Measurements from ENCODE around the gene NDUFV3.
"Not testable (repeated sequence)": the region's sequence is repeated elsewhere in the genome, so short reads cannot be mapped to it uniquely, and the experiment has no call there.

NDUFV3 gene

GRCh38 chr21:42892582-42892930 is 553 bp upstream of the NDUFV3 start:
- DNase-seq (ENCODE audit: low read depth): no peak
- peak overlapping the region; percentile 68 for H3K4me3 ChIP-seq (ENCODE audit: low read depth, low read length)
- TF ChIP-seq MAX (IDR thresholded peaks at IDR 0.05; ENCODE audit: low read depth, low read length) (no peak; the same call in 1 of the 2 replicates), MYC (IDR thresholded peaks at IDR 0.05; ENCODE audit: low read depth, low read length) (peak; percentile 83; the same call in 1 of the 2 replicates)

GRCh38 chr21:42900446-42900845 is 7.3 kb downstream of the NDUFV3 start:
- TF ChIP-seq CTCF (IDR thresholded peaks at IDR 0.05; ENCODE audit: low read depth, low read length): no peak
- no peak for TF ChIP-seq MAX (IDR thresholded peaks at IDR 0.05; ENCODE audit: low read depth, low read length)
- TF ChIP-seq POLR2A (IDR thresholded peaks at IDR 0.05; ENCODE audit: extremely low read depth, insufficient read length): no peak
- TF ChIP-seq MYC (IDR thresholded peaks at IDR 0.05; ENCODE audit: low read depth, low read length): no peak
- DNase-seq (ENCODE audit: low read depth): no peak
- no peak overlapping the region for H3K4me3 ChIP-seq (ENCODE audit: low read depth, low read length)

- no peak overlapping the region for H3K4me3 ChIP-seq (ENCODE audit: low read depth, low read length)
- no peak for DNase-seq (ENCODE audit: low read depth)
- TF ChIP-seq MYC (IDR thresholded peaks at IDR 0.05; ENCODE audit: low read depth, low read length): no peak
- TF ChIP-seq POLR2A (IDR thresholded peaks at IDR 0.05; ENCODE audit: extremely low read depth, insufficient read length): no peak
- no peak for TF ChIP-seq CTCF (IDR thresholded peaks at IDR 0.05; ENCODE audit: low read depth, low read length)
Observed at GRCh38 chr21:42903817-42904216, 10.7 kb downstream of the NDUFV3 start.

- TF ChIP-seq POLR2A (IDR thresholded peaks at IDR 0.05; ENCODE audit: extremely low read depth, insufficient read length) (no peak), CTCF (IDR thresholded peaks at IDR 0.05; ENCODE audit: low read depth, low read length) (no peak), MAX (IDR thresholded peaks at IDR 0.05; ENCODE audit: low read depth, low read length) (no peak)
- no peak for DNase-seq (ENCODE audit: low read depth)
Observed at GRCh38 chr21:42905195-42905594, 12.1 kb downstream of the NDUFV3 start.

GRCh38 chr21:42906233-42906632 is 13.1 kb downstream of the NDUFV3 start:
- no peak for TF ChIP-seq POLR2A (IDR thresholded peaks at IDR 0.05; ENCODE audit: extremely low read depth, insufficient read length)
- no peak for TF ChIP-seq MAX (IDR thresholded peaks at IDR 0.05; ENCODE audit: low read depth, low read length)
- TF ChIP-seq CTCF (IDR thresholded peaks at IDR 0.05; ENCODE audit: low read depth, low read length): no peak
- TF ChIP-seq MYC (IDR thresholded peaks at IDR 0.05; ENCODE audit: low read depth, low read length): no peak
- H3K4me3 ChIP-seq (ENCODE audit: low read depth, low read length): no peak overlapping the region
- DNase-seq (ENCODE audit: low read depth): no peak

More at GRCh38 chr21:42905195-42905594, 12.1 kb downstream of the NDUFV3 start:
- H3K4me3 ChIP-seq (ENCODE audit: low read depth, low read length): no peak overlapping the region

- not testable (repeated sequence) for DNase-seq (ENCODE audit: low read depth); H3K4me3 ChIP-seq (ENCODE audit: low read depth, low read length)
Observed at GRCh38 chr21:42908484-42908883, 15.4 kb downstream of the NDUFV3 start.

- not testable (repeated sequence) for H3K4me3 ChIP-seq (ENCODE audit: low read depth, low read length); DNase-seq (ENCODE audit: low read depth)
Observed at GRCh38 chr21:42911920-42912319, 18.8 kb downstream of the NDUFV3 start.

- TF ChIP-seq MYC (IDR thresholded peaks at IDR 0.05; ENCODE audit: low read depth, low read length) (no peak), CTCF (IDR thresholded peaks at IDR 0.05; ENCODE audit: low read depth, low read length) (no peak), POLR2A (IDR thresholded peaks at IDR 0.05; ENCODE audit: extremely low read depth, insufficient read length) (no peak), MAX (IDR thresholded peaks at IDR 0.05; ENCODE audit: low read depth, low read length) (no peak)
- DNase-seq (ENCODE audit: low read depth): no peak
- no peak overlapping the region for H3K4me3 ChIP-seq (ENCODE audit: low read depth, low read length)
Observed at GRCh38 chr21:42913476-42913875, 20.4 kb downstream of the NDUFV3 start.
